Measurements from ENCODE around the gene TPRN. TPM values are rescaled to one million over a fixed set of nuclear protein-coding genes. Genes with fewer than 3 reads are reported as not detected.

The TPRN gene
- total RNA-seq, 1 donor from 2014 or later, result 20.7 TPM

DNA sequence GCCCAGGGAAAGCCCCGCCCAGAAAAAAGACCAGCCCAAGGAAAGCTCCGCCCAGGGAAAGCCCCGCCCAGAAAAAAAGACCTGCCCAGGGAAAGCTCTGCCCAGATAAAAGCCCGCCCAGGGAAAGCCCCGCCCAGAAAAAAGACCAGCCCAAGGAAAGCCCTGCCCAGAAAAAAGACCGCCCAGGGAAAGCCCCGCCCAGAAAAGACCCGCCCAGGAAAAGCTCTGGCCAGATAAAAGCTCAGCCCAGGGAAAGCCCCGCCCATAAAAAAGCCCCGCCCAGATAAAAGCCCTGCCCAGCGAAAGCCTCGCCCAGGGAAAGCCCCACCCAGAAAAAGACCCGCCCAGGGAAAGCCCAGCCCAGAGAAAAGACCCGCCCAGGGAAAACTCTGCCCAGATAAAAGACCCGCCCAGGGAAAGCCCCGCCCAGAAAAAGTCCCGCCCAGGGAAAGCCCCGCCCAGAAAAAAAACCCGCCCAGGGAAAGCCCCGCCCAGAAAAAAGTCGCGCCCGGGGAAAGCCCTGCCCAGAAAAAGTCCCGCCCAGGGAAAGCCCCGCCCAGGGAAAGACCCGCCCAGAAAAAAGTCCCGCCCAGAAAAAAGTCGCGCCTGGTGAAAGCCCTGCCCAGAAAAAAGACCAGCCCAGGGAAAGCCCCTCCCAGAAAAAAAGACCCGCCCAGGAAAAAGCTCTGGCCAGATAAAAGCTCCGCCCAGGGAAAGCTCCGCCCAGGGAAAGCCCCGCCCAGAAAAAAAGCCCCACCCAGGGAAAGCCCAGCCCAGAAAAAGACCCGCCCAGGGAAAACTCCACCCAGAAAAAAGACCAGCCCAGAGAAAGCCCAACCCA lies 49.7 kb downstream of the TPRN start:
- TF ChIP-seq, protein P1, sequence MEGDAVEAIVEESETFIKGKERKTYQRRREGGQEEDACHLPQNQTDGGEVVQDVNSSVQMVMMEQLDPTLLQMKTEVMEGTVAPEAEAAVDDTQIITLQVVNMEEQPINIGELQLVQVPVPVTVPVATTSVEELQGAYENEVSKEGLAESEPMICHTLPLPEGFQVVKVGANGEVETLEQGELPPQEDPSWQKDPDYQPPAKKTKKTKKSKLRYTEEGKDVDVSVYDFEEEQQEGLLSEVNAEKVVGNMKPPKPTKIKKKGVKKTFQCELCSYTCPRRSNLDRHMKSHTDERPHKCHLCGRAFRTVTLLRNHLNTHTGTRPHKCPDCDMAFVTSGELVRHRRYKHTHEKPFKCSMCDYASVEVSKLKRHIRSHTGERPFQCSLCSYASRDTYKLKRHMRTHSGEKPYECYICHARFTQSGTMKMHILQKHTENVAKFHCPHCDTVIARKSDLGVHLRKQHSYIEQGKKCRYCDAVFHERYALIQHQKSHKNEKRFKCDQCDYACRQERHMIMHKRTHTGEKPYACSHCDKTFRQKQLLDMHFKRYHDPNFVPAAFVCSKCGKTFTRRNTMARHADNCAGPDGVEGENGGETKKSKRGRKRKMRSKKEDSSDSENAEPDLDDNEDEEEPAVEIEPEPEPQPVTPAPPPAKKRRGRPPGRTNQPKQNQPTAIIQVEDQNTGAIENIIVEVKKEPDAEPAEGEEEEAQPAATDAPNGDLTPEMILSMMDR (IDR thresholded peaks at IDR 0.05; ENCODE audit: unreplicated experiment), result no peak
- DNase-seq (ENCODE audit: low spot score, unreplicated experiment), result no peak
- Mint-ChIP-seq H3K36me3 (ENCODE audit: insufficient read depth) (no peaks in the 10 kb centered on the region), H3K9me3 (ENCODE audit: low read depth) (no peaks in the 10 kb centered on the region), H3K27ac (no peak overlapping the region), H3K4me1 (ENCODE audit: low read depth) (no peaks in the 10 kb centered on the region), H3K27me3 (peaks cover 36% of the 10 kb centered on the region), H3K4me3 (ENCODE audit: low read depth) (no peak overlapping the region)

DNA sequence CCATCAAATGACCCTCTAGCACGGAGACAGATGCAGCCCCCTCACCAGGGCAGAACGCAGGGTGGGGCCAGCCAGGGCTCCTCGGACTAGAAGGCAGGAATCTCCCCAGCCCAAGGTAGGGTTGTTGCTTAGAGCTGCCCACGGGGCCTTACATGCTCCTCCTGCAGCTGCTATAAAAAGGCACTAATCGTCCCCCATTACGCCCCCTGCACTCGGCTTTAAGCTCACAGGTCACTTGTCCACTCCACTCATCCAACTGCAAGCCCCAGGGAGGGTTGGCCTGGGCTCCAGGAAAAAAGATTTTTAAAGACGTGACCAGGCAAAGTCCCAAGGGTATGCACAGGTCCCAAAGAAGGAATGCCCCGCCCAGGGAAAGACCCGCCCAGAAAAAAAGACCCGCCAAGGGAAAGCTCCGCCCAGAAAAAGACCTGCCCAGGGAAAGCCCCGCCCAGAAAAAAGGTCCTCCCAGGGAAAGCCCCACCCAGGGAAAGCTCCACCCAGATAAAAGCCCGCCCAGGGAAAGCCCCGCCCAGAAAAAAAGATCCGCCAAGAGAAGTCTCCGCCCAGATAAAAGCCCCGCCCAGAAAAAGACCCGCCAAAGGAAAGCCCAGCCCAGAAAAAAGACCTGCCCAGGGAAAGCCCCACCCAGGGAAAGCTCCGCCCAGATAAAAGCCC lies 50.5 kb downstream of the TPRN start:
- Mint-ChIP-seq H3K4me3 (ENCODE audit: low read depth) (no peak overlapping the region), H3K9me3 (ENCODE audit: low read depth) (no peaks in the 10 kb centered on the region), H3K27ac (no peak overlapping the region), H3K4me1 (ENCODE audit: low read depth) (no peaks in the 10 kb centered on the region), H3K36me3 (ENCODE audit: insufficient read depth) (no peaks in the 10 kb centered on the region), H3K27me3 (peaks cover 32% of the 10 kb centered on the region)
- TF ChIP-seq, protein P1 (IDR thresholded peaks at IDR 0.05; ENCODE audit: unreplicated experiment), result no peak
- DNase-seq (ENCODE audit: low spot score, unreplicated experiment), result no peak

DNA sequence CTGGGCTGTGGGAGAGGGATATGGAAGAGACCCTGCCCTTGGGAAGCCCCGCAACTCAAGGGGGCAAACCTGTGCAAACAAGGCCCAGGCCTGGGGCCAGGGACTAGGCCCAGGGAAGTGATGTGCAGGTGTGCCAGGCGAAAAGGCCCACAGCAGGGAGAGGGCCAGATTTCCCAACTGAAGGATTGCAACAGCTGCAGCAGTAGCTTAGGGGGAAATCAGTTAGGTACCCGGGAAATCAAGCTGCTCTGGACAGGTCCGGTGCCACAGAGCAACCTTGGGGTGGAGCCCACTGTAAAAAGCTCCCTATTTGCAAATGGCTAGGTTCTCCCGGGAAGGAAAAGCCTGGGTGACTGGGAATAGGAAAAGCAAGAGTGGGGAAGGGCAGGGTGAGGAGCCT lies 51.2 kb downstream of the TPRN start:
- TF ChIP-seq, protein P1 (IDR thresholded peaks at IDR 0.05; ENCODE audit: unreplicated experiment), result no peak
- no peaks in the 10 kb centered on the region for H3K9me3 Mint-ChIP-seq (ENCODE audit: low read depth)
- H3K27ac Mint-ChIP-seq, result no peak overlapping the region
- no peak for DNase-seq (ENCODE audit: low spot score, unreplicated experiment)
- H3K36me3 Mint-ChIP-seq (ENCODE audit: insufficient read depth), result no peaks in the 10 kb centered on the region
- no peak overlapping the region for H3K4me3 Mint-ChIP-seq (ENCODE audit: low read depth)
- peaks cover 26% of the 10 kb centered on the region for H3K27me3 Mint-ChIP-seq
- no peaks in the 10 kb centered on the region for H3K4me1 Mint-ChIP-seq (ENCODE audit: low read depth)

DNA sequence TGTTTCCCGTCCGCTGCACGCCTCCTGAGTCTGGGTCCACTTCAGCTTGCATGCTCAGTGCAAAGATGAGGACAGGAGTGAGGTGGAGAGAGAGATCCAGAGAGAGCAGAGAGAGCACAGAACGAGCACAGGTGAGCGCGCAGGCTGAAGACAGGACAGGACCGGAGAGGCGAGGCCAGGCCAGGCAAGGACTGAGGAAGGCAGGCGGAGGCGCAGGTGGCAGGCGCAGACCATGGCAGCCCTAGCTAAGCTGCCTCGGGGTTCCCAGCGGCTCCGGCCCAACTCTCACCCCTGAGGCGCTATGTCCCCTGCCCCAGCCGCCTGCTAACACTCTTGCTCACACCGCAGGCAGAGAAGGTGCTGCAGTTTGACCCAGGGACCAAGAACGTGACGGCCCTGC lies 51.9 kb downstream of the TPRN start:
- Mint-ChIP-seq H3K4me3 (ENCODE audit: low read depth) (no peak overlapping the region), H3K27ac (no peak overlapping the region), H3K9me3 (ENCODE audit: low read depth) (no peaks in the 10 kb centered on the region), H3K36me3 (ENCODE audit: insufficient read depth) (no peaks in the 10 kb centered on the region), H3K27me3 (peaks cover 31% of the 10 kb centered on the region), H3K4me1 (ENCODE audit: low read depth) (no peaks in the 10 kb centered on the region)
- DNase-seq (ENCODE audit: low spot score, unreplicated experiment), result no peak
- TF ChIP-seq, protein P1 (IDR thresholded peaks at IDR 0.05; ENCODE audit: unreplicated experiment), result no peak

DNA sequence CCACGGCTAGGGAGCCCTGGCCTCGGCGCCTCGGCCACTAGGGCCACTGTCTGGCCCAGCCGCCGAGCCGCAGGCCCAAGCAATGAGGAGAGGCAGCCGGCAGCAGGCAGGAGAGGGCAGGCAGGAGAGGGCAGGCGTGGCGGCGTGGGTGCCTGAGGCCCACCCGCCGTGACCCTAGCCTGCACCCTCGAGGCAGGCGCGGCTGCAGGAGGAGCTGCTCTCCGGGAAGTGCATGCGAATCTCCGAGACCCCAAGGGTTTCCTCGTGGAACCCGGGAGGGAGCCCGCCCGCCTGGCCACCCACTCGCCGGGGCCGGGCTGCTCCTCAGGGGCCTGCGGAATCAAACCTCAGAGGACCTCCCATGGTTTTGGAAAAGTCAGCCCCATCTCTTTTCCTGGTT lies 52.3 kb downstream of the TPRN start:
- Mint-ChIP-seq H3K9me3 (ENCODE audit: low read depth) (no peaks in the 10 kb centered on the region), H3K4me3 (ENCODE audit: low read depth) (no peak overlapping the region), H3K36me3 (ENCODE audit: insufficient read depth) (no peaks in the 10 kb centered on the region), H3K4me1 (ENCODE audit: low read depth) (no peaks in the 10 kb centered on the region), H3K27me3 (peaks cover 35% of the 10 kb centered on the region), H3K27ac (no peak overlapping the region)
- no peak for DNase-seq (ENCODE audit: low spot score, unreplicated experiment)
- TF ChIP-seq, protein P1 (IDR thresholded peaks at IDR 0.05; ENCODE audit: unreplicated experiment), result no peak

Measured in progenitor cell of endocrine pancreas (in vitro differentiated cells).